H9 (cell line): Measurements from ENCODE around the gene SFRP5. TPM values are rescaled to one million over a fixed set of nuclear protein-coding genes. Genes with fewer than 3 reads are reported as not detected.

Experiments
- DNase-seq: peaks from one replicate; pipeline ENCODE4 v3.0.0-alpha.2; 2017
- H2AFZ ChIP-seq: one replicate; pipeline ENCODE4 v1.6.1; 2013; ENCODE audit warnings: mild to moderate bottlenecking, low read length, control low read depth, moderate library complexity
- H2AK5ac ChIP-seq: 2 replicates; pipeline ENCODE4 v1.6.1; 2013; ENCODE audit warnings: low read length, control low read depth, mixed read lengths; ENCODE audit not compliant: insufficient read length
- H2BK120ac ChIP-seq: one replicate; pipeline ENCODE4 v1.6.1; 2013; ENCODE audit warnings: low read depth, mild to moderate bottlenecking, low read length, control low read depth, inconsistent platforms; ENCODE audit not compliant: poor library complexity, severe bottlenecking
- H2BK12ac ChIP-seq: 2 replicates; pipeline ENCODE4 v1.6.1; 2013; ENCODE audit warnings: low read length, control low read depth, mixed read lengths, low read depth; ENCODE audit not compliant: insufficient read length
- H2BK15ac ChIP-seq: 2 replicates; pipeline ENCODE4 v1.6.1; 2013; ENCODE audit warnings: low read depth, low read length, control low read depth
- H2BK20ac ChIP-seq: one replicate; pipeline ENCODE4 v1.6.1; 2013; ENCODE audit warnings: low read depth, mild to moderate bottlenecking, low read length, control low read depth, inconsistent platforms; ENCODE audit not compliant: poor library complexity, severe bottlenecking
- H2BK5ac ChIP-seq: 2 replicates; pipeline ENCODE4 v1.6.1; 2013; ENCODE audit warnings: low read length, control low read depth, mixed read lengths; ENCODE audit not compliant: insufficient read length
- H3K14ac ChIP-seq: 2 replicates; pipeline ENCODE4 v1.6.1; 2013; ENCODE audit warnings: low read length, control low read depth; ENCODE audit not compliant: insufficient read depth
- H3K18ac ChIP-seq: 2 replicates; pipeline ENCODE4 v1.6.1; 2013; ENCODE audit warnings: low read depth, mild to moderate bottlenecking, mixed read lengths, low read length, control low read depth; ENCODE audit not compliant: insufficient read length
- H3K23ac ChIP-seq: 2 replicates; pipeline ENCODE4 v1.6.1; 2013; ENCODE audit warnings: low read length, control low read depth, mixed read lengths, low read depth; ENCODE audit not compliant: insufficient read length
- H3K23me2 ChIP-seq: 2 replicates; pipeline ENCODE4 v1.6.1; 2013; ENCODE audit warnings: low read depth, mild to moderate bottlenecking, mixed read lengths, low read length, control low read depth; ENCODE audit not compliant: insufficient read length, poor library complexity, severe bottlenecking
- H3K27ac ChIP-seq: 2 replicates; pipeline ENCODE4 v1.5.1; 2013; ENCODE audit warnings: low read length, control low read depth, mixed read lengths, low read depth; ENCODE audit not compliant: insufficient read length
- H3K27me3 ChIP-seq: 2 replicates; pipeline ENCODE4 v1.6.1; 2013; ENCODE audit warnings: low read length, control low read depth, inconsistent platforms; ENCODE audit not compliant: insufficient read depth
- H3K4ac ChIP-seq: 2 replicates; pipeline ENCODE4 v1.6.1; 2013; ENCODE audit warnings: low read depth, mild to moderate bottlenecking, control low read depth, inconsistent platforms, low read length, moderate library complexity
- H3K4me1 ChIP-seq: 2 replicates; pipeline ENCODE4 v1.6.1; 2013; ENCODE audit warnings: low read length, control low read depth, inconsistent platforms; ENCODE audit not compliant: insufficient read depth
- H3K4me2 ChIP-seq: 2 replicates; pipeline ENCODE4 v1.6.1; 2013; ENCODE audit warnings: low read length, control low read depth, mixed read lengths; ENCODE audit not compliant: insufficient read length, insufficient read depth
- H3K56ac ChIP-seq: 2 replicates; pipeline ENCODE4 v1.6.1; 2013; ENCODE audit warnings: low read depth, mild to moderate bottlenecking, mixed read lengths, low read length, control low read depth; ENCODE audit not compliant: insufficient read length
- H3K79me1 ChIP-seq: 2 replicates; pipeline ENCODE4 v1.6.1; 2013; ENCODE audit warnings: low read depth, mild to moderate bottlenecking, moderate library complexity, low read length, control low read depth, inconsistent platforms; ENCODE audit not compliant: insufficient read depth, poor library complexity, severe bottlenecking
- H3K79me2 ChIP-seq: 2 replicates; pipeline ENCODE4 v1.6.1; 2013; ENCODE audit warnings: low read length, control low read depth, inconsistent platforms; ENCODE audit not compliant: insufficient read depth
- H3K9ac ChIP-seq: 2 replicates; pipeline ENCODE4 v1.6.1; 2013; ENCODE audit warnings: low read length, control low read depth, mixed read lengths; ENCODE audit not compliant: insufficient read length; ENCODE audit errors: extremely low read depth
- H3K9me3 ChIP-seq: one replicate; pipeline ENCODE4 v1.6.1; 2013; ENCODE audit warnings: low read depth, low read length, inconsistent platforms; ENCODE audit not compliant: control insufficient read depth
- H3T11ph ChIP-seq: one replicate; pipeline ENCODE4 v1.6.1; 2013; ENCODE audit warnings: mild to moderate bottlenecking, low read length, control low read depth, inconsistent platforms
- H4K20me1 ChIP-seq: one replicate; pipeline ENCODE4 v1.6.1; 2013; ENCODE audit not compliant: control insufficient read depth, insufficient read length, insufficient read depth
- H4K5ac ChIP-seq: 2 replicates; pipeline ENCODE4 v1.6.1; 2013; ENCODE audit warnings: low read depth, mild to moderate bottlenecking, mixed read lengths, low read length, control low read depth; ENCODE audit not compliant: insufficient read length
- H4K8ac ChIP-seq: replicated peaks from 2 replicates; pipeline ENCODE4 v1.6.1; 2013; ENCODE audit warnings: low read length, control low read depth, mixed read lengths, low read depth; ENCODE audit not compliant: insufficient read length
- H4K91ac ChIP-seq: 2 replicates; pipeline ENCODE4 v1.6.1; 2013; ENCODE audit warnings: low read depth, mild to moderate bottlenecking, moderate library complexity, mixed read lengths, low read length, control low read depth; ENCODE audit not compliant: insufficient read length
- H3K27ac Mint-ChIP-seq, 3 experiments: 2 replicates in 2 of 3; 3 replicates in 1 of 3; pipeline ENCODE4 v1.8.0; 2020 to 2021; ENCODE audit warnings: mixed read lengths in 3 of 3, mild to moderate bottlenecking in 1 of 3, moderate library complexity in 1 of 3
- H3K27me3 Mint-ChIP-seq: 2 replicates; pipeline ENCODE4 v1.8.0; 2021; ENCODE audit warnings: low read depth, mild to moderate bottlenecking, moderate library complexity, mixed read lengths
- H3K36me3 Mint-ChIP-seq, 3 experiments: 2 replicates in 2 of 3; 3 replicates in 1 of 3; pipeline ENCODE4 v1.8.0; 2020 to 2021; ENCODE audit warnings: low read depth in 3 of 3, mixed read lengths in 3 of 3; ENCODE audit not compliant: insufficient read depth in 1 of 3
- H3K4me1 Mint-ChIP-seq, 2 experiments: 2 replicates each; pipeline ENCODE4 v1.8.0; 2020; ENCODE audit warnings: mixed read lengths in 2 of 2
- H3K4me3 Mint-ChIP-seq, 2 experiments: 2 replicates in 1 of 2; 3 replicates in 1 of 2; pipeline ENCODE4 v1.8.0; 2020 to 2021; ENCODE audit warnings: mild to moderate bottlenecking in 2 of 2, mixed read lengths in 2 of 2, moderate library complexity in 1 of 2
- H3K9me3 Mint-ChIP-seq, 2 experiments: 2 replicates in 1 of 2; 3 replicates in 1 of 2; pipeline ENCODE4 v1.8.0; 2020; ENCODE audit warnings: mild to moderate bottlenecking in 2 of 2, mixed read lengths in 2 of 2, moderate library complexity in 1 of 2
- WGBS: extraction: QIAGEN DNeasy Blood & Tissue Kit; methylation state at CpG from one replicate; pipeline ENCODE4 v1.1.7; 2013; ENCODE audit warnings: missing lambda C conversion rate, low lambda C conversion rate, mixed read lengths; ENCODE audit not compliant: insufficient read length; ENCODE audit errors: extremely low coverage; 5-methylcytosine and 5-hydroxymethylcytosine counted together
- total RNA-seq: library from RNA; stranded (reverse); gene quantifications from 2 replicates; pipeline ENCODE4 v1.2.1, GENCODE V29; 2021
- TF ChIP-seq, protein P1 (sequence below): fragments of 200-600 bp; sonication (generic); conservative IDR thresholded peaks from 3 replicates; pipeline ENCODE4 v1.8.0; 2021; ENCODE audit warnings: antibody characterized with exemption, mild to moderate bottlenecking

The SFRP5 gene
- total RNA-seq, 1 experiment from 2014 or later = 1.7 TPM

GRCh38 chr10:97805096-97805884 lies 33.5 kb upstream of the SFRP5 start:
- no peak overlapping the region for H3K9ac ChIP-seq
- no peaks in the 10 kb centered on the region for H3K27me3 ChIP-seq
- no peak overlapping the region for H4K8ac ChIP-seq
- TF ChIP-seq, protein P1, sequence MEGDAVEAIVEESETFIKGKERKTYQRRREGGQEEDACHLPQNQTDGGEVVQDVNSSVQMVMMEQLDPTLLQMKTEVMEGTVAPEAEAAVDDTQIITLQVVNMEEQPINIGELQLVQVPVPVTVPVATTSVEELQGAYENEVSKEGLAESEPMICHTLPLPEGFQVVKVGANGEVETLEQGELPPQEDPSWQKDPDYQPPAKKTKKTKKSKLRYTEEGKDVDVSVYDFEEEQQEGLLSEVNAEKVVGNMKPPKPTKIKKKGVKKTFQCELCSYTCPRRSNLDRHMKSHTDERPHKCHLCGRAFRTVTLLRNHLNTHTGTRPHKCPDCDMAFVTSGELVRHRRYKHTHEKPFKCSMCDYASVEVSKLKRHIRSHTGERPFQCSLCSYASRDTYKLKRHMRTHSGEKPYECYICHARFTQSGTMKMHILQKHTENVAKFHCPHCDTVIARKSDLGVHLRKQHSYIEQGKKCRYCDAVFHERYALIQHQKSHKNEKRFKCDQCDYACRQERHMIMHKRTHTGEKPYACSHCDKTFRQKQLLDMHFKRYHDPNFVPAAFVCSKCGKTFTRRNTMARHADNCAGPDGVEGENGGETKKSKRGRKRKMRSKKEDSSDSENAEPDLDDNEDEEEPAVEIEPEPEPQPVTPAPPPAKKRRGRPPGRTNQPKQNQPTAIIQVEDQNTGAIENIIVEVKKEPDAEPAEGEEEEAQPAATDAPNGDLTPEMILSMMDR = no peak
- no peaks in the 10 kb centered on the region for H3K23me2 ChIP-seq
- H2AFZ ChIP-seq = no peak overlapping the region
- H4K5ac ChIP-seq = no peak overlapping the region
- peak overlapping the region in 1 of 3 experiments; percentile 82; a peak in 2 of 7 replicates for H3K27ac Mint-ChIP-seq
- no peak overlapping the region for H4K91ac ChIP-seq
- H2BK12ac ChIP-seq = no peak overlapping the region
- no peak overlapping the region for H3K56ac ChIP-seq
- no peak overlapping the region for H3T11ph ChIP-seq
- DNase-seq = no peak
- H3K14ac ChIP-seq = no peak overlapping the region
- peaks cover 6 to 16% of the 10 kb centered on the region in 2 experiments for H3K4me1 Mint-ChIP-seq
- no peaks in the 10 kb centered on the region for H3K9me3 Mint-ChIP-seq
- no peak overlapping the region for H3K18ac ChIP-seq
- H3K4me2 ChIP-seq = no peak overlapping the region
- no peak overlapping the region for H2BK20ac ChIP-seq
- H3K79me2 ChIP-seq = no peaks in the 10 kb centered on the region
- H3K9me3 ChIP-seq = no peaks in the 10 kb centered on the region
- H3K4me3 Mint-ChIP-seq = no peak overlapping the region
- no peaks in the 10 kb centered on the region for H3K4me1 ChIP-seq
- no peaks in the 10 kb centered on the region for H3K79me1 ChIP-seq
- WGBS = no CpG with 5 or more reads among the region's 12 CpGs
- H4K20me1 ChIP-seq = no peaks in the 10 kb centered on the region
- H3K4ac ChIP-seq = no peak overlapping the region
- H3K27ac ChIP-seq = no peak overlapping the region
- H3K36me3 Mint-ChIP-seq = no peaks in the 10 kb centered on the region; a peak in 1 of 7 replicates
- H2BK120ac ChIP-seq = no peak overlapping the region
- no peak overlapping the region for H2AK5ac ChIP-seq
- H3K27me3 Mint-ChIP-seq = no peaks in the 10 kb centered on the region; the same call in none of the 2 replicates
- no peak overlapping the region for H3K23ac ChIP-seq
- no peak overlapping the region for H2BK15ac ChIP-seq
- H2BK5ac ChIP-seq = no peak overlapping the region
